Measurements from ENCODE around the gene GDF9.

GRCh38 chr5:132832612-132833011, 33.7 kb downstream of the GDF9 start:
- no peak for TF ChIP-seq POLR2A (IDR thresholded peaks at IDR 0.05)
- TF ChIP-seq CTCF (IDR thresholded peaks at IDR 0.05), result no peak
